ENCODE results near the gene WNK1.
A peak's percentile ranks its signal among the peaks of the same experiment; 100 is the strongest.

WNK1 gene

GRCh38 chr12:870378-870777, 118.0 kb downstream of the WNK1 start:
- no peak for DNase-seq

- no peak for DNase-seq
Observed at GRCh38 chr12:873954-874353, 121.6 kb downstream of the WNK1 start.

GRCh38 chr12:879641-880040, 127.3 kb downstream of the WNK1 start:
- DNase-seq: peak; percentile 37

GRCh38 chr12:880656-881055, 128.3 kb downstream of the WNK1 start:
- no peak for DNase-seq

GRCh38 chr12:884746-885414, 132.5 kb downstream of the WNK1 start:
- no peak for DNase-seq

GRCh38 chr12:885701-886100, 133.3 kb downstream of the WNK1 start:
- no peak for DNase-seq

- DNase-seq: no peak
Observed at GRCh38 chr12:886206-886605, 133.8 kb downstream of the WNK1 start.

- no peak for DNase-seq
Observed at GRCh38 chr12:894226-894625, 141.8 kb downstream of the WNK1 start.

- DNase-seq: no peak
Observed at GRCh38 chr12:896031-896430, 143.7 kb downstream of the WNK1 start.

GRCh38 chr12:897386-897785, 145.0 kb downstream of the WNK1 start:
- DNase-seq: no peak

- no peak for DNase-seq
Observed at GRCh38 chr12:902581-902980, 150.2 kb downstream of the WNK1 start.

- no peak for DNase-seq
Observed at GRCh38 chr12:903055-903454, 150.7 kb downstream of the WNK1 start.

GRCh38 chr12:904010-904414, 151.6 kb downstream of the WNK1 start:
- DNase-seq: no peak

GRCh38 chr12:905261-906031, 153.1 kb downstream of the WNK1 start:
- DNase-seq: no peak

GRCh38 chr12:906062-906585, 153.7 kb downstream of the WNK1 start:
- no peak for DNase-seq

- DNase-seq: no peak
Observed at GRCh38 chr12:907413-908185, 155.2 kb downstream of the WNK1 start.

GRCh38 chr12:909861-910260, 157.5 kb downstream of the WNK1 start:
- DNase-seq: no peak

- DNase-seq: no peak
Observed at GRCh38 chr12:910416-910815, 158.0 kb downstream of the WNK1 start.

GRCh38 chr12:911191-911826, 158.9 kb downstream of the WNK1 start:
- no peak for DNase-seq

- no peak for DNase-seq
Observed at GRCh38 chr12:912466-913235, 160.3 kb downstream of the WNK1 start.

GRCh38 chr12:913919-914698, 161.7 kb downstream of the WNK1 start:
- peak; percentile 83 for DNase-seq

All from fibroblast of skin of right biceps (primary cell).